GM23338 (cell line): ENCODE results near the gene POR. TPM values are rescaled to one million over a fixed set of nuclear protein-coding genes. Genes with fewer than 3 reads are reported as not detected.
A peak's percentile ranks its signal among the peaks of the same experiment; 100 is the strongest.

ENCODE experiments used
- ATAC-seq: fragments of 200-7000 bp; cut with Tn5 transposase; 3 replicates; pipeline ENCODE4 v1.9.1; 2020
- DNase-seq: peaks from one replicate; pipeline ENCODE4 v3.0.0-alpha.2; 2015; ENCODE audit warnings: low spot score
- H2AFZ ChIP-seq: fragments of 200-600 bp; sonication (generic); 2 replicates; pipeline ENCODE4 v1.8.0; 2016; ENCODE audit warnings: antibody characterized with exemption, mild to moderate bottlenecking, moderate library complexity
- H3F3A ChIP-seq: fragments of 200-600 bp; sonication (generic); replicated peaks from 2 replicates; pipeline ENCODE4 v1.8.0; 2017; ENCODE audit warnings: antibody characterized with exemption, mixed run types, low read depth
- H3K27ac ChIP-seq: fragments of 200-600 bp; sonication (generic); 2 replicates; pipeline ENCODE4 v1.6.1; 2016; ENCODE audit warnings: low read depth
- H3K27me3 ChIP-seq: fragments of 200-600 bp; sonication (generic); 2 replicates; pipeline ENCODE4 v1.8.0; 2016; ENCODE audit warnings: mild to moderate bottlenecking, mixed run types, moderate library complexity; ENCODE audit not compliant: insufficient read depth
- H3K36me3 ChIP-seq: fragments of 200-600 bp; sonication (generic); 2 replicates; pipeline ENCODE4 v1.8.0; 2016; ENCODE audit warnings: mild to moderate bottlenecking; ENCODE audit not compliant: insufficient read depth
- H3K4me1 ChIP-seq: fragments of 200-600 bp; sonication (generic); 2 replicates; pipeline ENCODE4 v1.8.0; 2016; ENCODE audit warnings: mild to moderate bottlenecking, moderate library complexity; ENCODE audit not compliant: insufficient read depth
- H3K4me2 ChIP-seq: fragments of 200-600 bp; sonication (generic); 2 replicates; pipeline ENCODE4 v1.7.1; 2017; ENCODE audit warnings: mixed run types
- H3K4me3 ChIP-seq: fragments of 200-600 bp; sonication (generic); 2 replicates; pipeline ENCODE4 v1.6.1; 2016; ENCODE audit warnings: mixed run types
- H3K79me2 ChIP-seq: fragments of 200-600 bp; sonication (generic); replicated peaks from 2 replicates; pipeline ENCODE4 v1.8.0; 2017; ENCODE audit warnings: mild to moderate bottlenecking; ENCODE audit not compliant: insufficient read depth
- H3K9me2 ChIP-seq: fragments of 200-600 bp; sonication (generic); 2 replicates; pipeline ENCODE4 v1.8.0; 2017; ENCODE audit not compliant: insufficient read depth
- H4K20me1 ChIP-seq: fragments of 200-600 bp; sonication (generic); replicated peaks from 2 replicates; pipeline ENCODE4 v1.8.0; 2017; ENCODE audit warnings: mild to moderate bottlenecking; ENCODE audit not compliant: insufficient read depth
- H3K27ac Mint-ChIP-seq: 2 replicates; pipeline ENCODE4 v1.8.0; 2020; ENCODE audit warnings: inconsistent platforms, mild to moderate bottlenecking, moderate library complexity, mixed read lengths
- H3K27me3 Mint-ChIP-seq: 3 replicates; pipeline ENCODE4 v1.8.0; 2022; ENCODE audit warnings: low read depth, mild to moderate bottlenecking, moderate library complexity, mixed read lengths, inconsistent platforms; ENCODE audit not compliant: insufficient read depth, poor library complexity
- H3K36me3 Mint-ChIP-seq: 3 replicates; pipeline ENCODE4 v1.8.0; 2021; ENCODE audit warnings: low read depth, mild to moderate bottlenecking, inconsistent platforms, moderate library complexity, mixed read lengths
- H3K4me1 Mint-ChIP-seq: 3 replicates; pipeline ENCODE4 v1.8.0; 2020; ENCODE audit warnings: mild to moderate bottlenecking, inconsistent platforms, mixed read lengths
- H3K4me3 Mint-ChIP-seq: 3 replicates; pipeline ENCODE4 v1.8.0; 2021; ENCODE audit warnings: moderate library complexity, mild to moderate bottlenecking, inconsistent platforms, mixed read lengths
- H3K9me3 Mint-ChIP-seq: 3 replicates; pipeline ENCODE4 v1.8.0; 2020; ENCODE audit warnings: moderate library complexity, mild to moderate bottlenecking, inconsistent platforms, mixed read lengths
- CTCF ChIP-seq, 2 experiments: fragments of 200-600 bp in 1 of 2; sonication (generic) in 1 of 2; conservative IDR thresholded peaks; 2 replicates each; pipeline versions ENCODE4 v1.5.1 to v1.6.1; 2016 to 2017; ENCODE audit warnings: antibody characterized with exemption in 2 of 2, low read depth in 2 of 2, mild to moderate bottlenecking in 2 of 2, moderate library complexity in 1 of 2
- EZH2phosphoT487 ChIP-seq: fragments of 200-600 bp; sonication (generic); IDR thresholded peaks from one replicate; pipeline ENCODE4 v1.8.1; 2018; ENCODE audit warnings: antibody characterized with exemption; ENCODE audit not compliant: unreplicated experiment
- JUNB ChIP-seq: IDR thresholded peaks from one replicate; pipeline ENCODE4 v1.6.1; 2016; ENCODE audit warnings: antibody characterized with exemption; ENCODE audit not compliant: unreplicated experiment
- POLR2AphosphoS5 ChIP-seq: IDR thresholded peaks from 2 replicates; pipeline ENCODE4 v1.6.1; 2016; ENCODE audit warnings: antibody characterized with exemption, low read depth
- REST ChIP-seq: IDR thresholded peaks from one replicate; pipeline ENCODE4 v1.6.1; 2018; ENCODE audit warnings: antibody characterized with exemption; ENCODE audit not compliant: unreplicated experiment
- STAT1 ChIP-seq: IDR thresholded peaks from one replicate; pipeline ENCODE4 v1.6.1; 2016; ENCODE audit warnings: antibody characterized with exemption; ENCODE audit not compliant: unreplicated experiment
- ZNF114 ChIP-seq: fragments of 250-450 bp; sonication (Bioruptor Pico); IDR thresholded peaks from 2 replicates; pipeline ENCODE4 v1.5.0; 2020; ENCODE audit warnings: mild to moderate bottlenecking, moderate library complexity
- ZNF331 ChIP-seq: fragments of 250-450 bp; sonication (Bioruptor Pico); IDR thresholded peaks from 2 replicates; pipeline ENCODE4 v1.5.0; 2020; ENCODE audit warnings: low read depth, mild to moderate bottlenecking, moderate library complexity
- ZNF462 ChIP-seq: fragments of 250-450 bp; sonication (Bioruptor Pico); IDR thresholded peaks from 2 replicates; pipeline ENCODE4 v1.5.0; 2020; ENCODE audit warnings: mild to moderate bottlenecking, moderate library complexity
- polyA plus RNA-seq: library from polyadenylated mRNA; unstranded; fragments of >200 nt; fragmentation: Nextera tagmentation; extraction: Ambion mirVana; gene quantifications from 2 replicates; pipeline ENCODE4 v1.2.1, GENCODE V29; 2016
- total RNA-seq: library from RNA; depleted of rRNA; stranded (reverse); fragments of >200 nt; shearing (Covaris generic); gene quantifications from 2 replicates; pipeline ENCODE4 v1.2.3, GENCODE V29; 2014

POR gene
- total and polyA plus RNA-seq, 2 experiments from 2014 or later = 126 to 164 TPM

GRCh38 chr7:75921479-75921878 is 6.5 kb downstream of the POR start:
- Histone ChIP-seq H3F3A (no peaks in the 10 kb centered on the region), H3K36me3 (no peaks in the 10 kb centered on the region; the same call in 1 of the 2 replicates), H2AFZ (no peak overlapping the region), H3K4me2 (no peak overlapping the region), H3K4me1 (peaks cover 22% of the 10 kb centered on the region), H3K79me2 (peaks cover 100% of the 10 kb centered on the region), H3K27me3 (no peaks in the 10 kb centered on the region), H3K27ac (no peak overlapping the region), H4K20me1 (peaks cover 78% of the 10 kb centered on the region), H3K4me3 (no peak overlapping the region), H3K9me2 (no peaks in the 10 kb centered on the region)
- H3K4me1 Mint-ChIP-seq = peaks cover 18% of the 10 kb centered on the region
- no peaks in the 10 kb centered on the region; the same call in 2 of the 3 replicates for H3K9me3 Mint-ChIP-seq
- H3K27ac Mint-ChIP-seq = no peak overlapping the region
- H3K27me3 Mint-ChIP-seq = peaks cover 11% of the 10 kb centered on the region
- H3K4me3 Mint-ChIP-seq = no peak overlapping the region
- DNase-seq (no peak), ATAC-seq (peak; percentile 22; the same call in 1 of the 3 replicates)
- peaks cover 13% of the 10 kb centered on the region; the same call in 2 of the 3 replicates for H3K36me3 Mint-ChIP-seq
- TF ChIP-seq ZNF114 (CRISPR knock-in tag) (no peak), REST (peak; percentile 77)

GRCh38 chr7:75922966-75923603 is 8.1 kb downstream of the POR start:
- TF ChIP-seq JUNB (no peak), EZH2phosphoT487 (no peak), CTCF (conservative IDR thresholded peaks at IDR 0.05; ENCODE audit: low read depth in 2 of 2) (no peak), POLR2AphosphoS5 (no peak), STAT1 (no peak), ZNF331 (CRISPR knock-in tag) (no peak), ZNF462 (no peak)
- ATAC-seq (no peak), DNase-seq (no peak)
- Histone ChIP-seq H3K36me3 (no peaks in the 10 kb centered on the region; the same call in 1 of the 2 replicates), H3K27me3 (no peaks in the 10 kb centered on the region), H3K79me2 (peaks cover 100% of the 10 kb centered on the region), H3K4me2 (no peak overlapping the region), H3K9me2 (no peaks in the 10 kb centered on the region), H3K4me1 (peaks cover 6% of the 10 kb centered on the region; the same call in 1 of the 2 replicates), H2AFZ (no peak overlapping the region), H3F3A (no peaks in the 10 kb centered on the region), H3K4me3 (no peak overlapping the region), H4K20me1 (peaks cover 70% of the 10 kb centered on the region), H3K27ac (0 out of 2 replicates have a peak overlapping the region, but pooled peaks have one; percentile 39)
- peaks cover 11% of the 10 kb centered on the region for H3K27me3 Mint-ChIP-seq
- H3K36me3 Mint-ChIP-seq = peaks cover 13% of the 10 kb centered on the region
- H3K27ac Mint-ChIP-seq = no peak overlapping the region
- H3K4me1 Mint-ChIP-seq = peaks cover 14% of the 10 kb centered on the region
- H3K9me3 Mint-ChIP-seq = no peaks in the 10 kb centered on the region; the same call in 2 of the 3 replicates
- H3K4me3 Mint-ChIP-seq = no peak overlapping the region
